GM23338 (cell line): ENCODE measurements around the gene STRBP.
A peak's percentile ranks its signal among the peaks of the same experiment; 100 is the strongest.

Experiments used
- CREB1 ChIP-seq: fragments of 250-450 bp; sonication (Bioruptor Pico); IDR thresholded peaks from 2 replicates; pipeline ENCODE4 v1.5.0; 2020; ENCODE audit warnings: low read depth, mild to moderate bottlenecking, moderate library complexity
- CTCF ChIP-seq, 2 experiments: fragments of 200-600 bp in 1 of 2; sonication (generic) in 1 of 2; conservative IDR thresholded peaks; 2 replicates each; pipeline versions ENCODE4 v1.5.1 to v1.6.1; 2016 to 2017; ENCODE audit warnings: antibody characterized with exemption in 2 of 2, low read depth in 2 of 2, mild to moderate bottlenecking in 2 of 2, moderate library complexity in 1 of 2
- ETS1 ChIP-seq: IDR thresholded peaks from 2 replicates; pipeline ENCODE4 v1.6.1; 2016; ENCODE audit warnings: antibody characterized with exemption
- EZH2 ChIP-seq: fragments of 200-600 bp; sonication (generic); IDR thresholded peaks from one replicate; pipeline ENCODE4 v1.8.0; 2017; ENCODE audit warnings: antibody characterized with exemption, mild to moderate bottlenecking, low read depth; ENCODE audit not compliant: unreplicated experiment
- EZH2phosphoT487 ChIP-seq: fragments of 200-600 bp; sonication (generic); IDR thresholded peaks from one replicate; pipeline ENCODE4 v1.8.1; 2018; ENCODE audit warnings: antibody characterized with exemption; ENCODE audit not compliant: unreplicated experiment
- JUNB ChIP-seq: IDR thresholded peaks from one replicate; pipeline ENCODE4 v1.6.1; 2016; ENCODE audit warnings: antibody characterized with exemption; ENCODE audit not compliant: unreplicated experiment
- NANOG ChIP-seq: IDR thresholded peaks from 2 replicates; pipeline ENCODE4 v1.6.1; 2016; ENCODE audit warnings: antibody characterized with exemption, borderline replicate concordance
- POLR2AphosphoS5 ChIP-seq: IDR thresholded peaks from 2 replicates; pipeline ENCODE4 v1.6.1; 2016; ENCODE audit warnings: antibody characterized with exemption, low read depth
- REST ChIP-seq: IDR thresholded peaks from one replicate; pipeline ENCODE4 v1.6.1; 2018; ENCODE audit warnings: antibody characterized with exemption; ENCODE audit not compliant: unreplicated experiment
- STAT1 ChIP-seq: IDR thresholded peaks from one replicate; pipeline ENCODE4 v1.6.1; 2016; ENCODE audit warnings: antibody characterized with exemption; ENCODE audit not compliant: unreplicated experiment
- ZNF114 ChIP-seq: fragments of 250-450 bp; sonication (Bioruptor Pico); IDR thresholded peaks from 2 replicates; pipeline ENCODE4 v1.5.0; 2020; ENCODE audit warnings: mild to moderate bottlenecking, moderate library complexity
- ZNF331 ChIP-seq: fragments of 250-450 bp; sonication (Bioruptor Pico); IDR thresholded peaks from 2 replicates; pipeline ENCODE4 v1.5.0; 2020; ENCODE audit warnings: low read depth, mild to moderate bottlenecking, moderate library complexity
- ZNF462 ChIP-seq: fragments of 250-450 bp; sonication (Bioruptor Pico); IDR thresholded peaks from 2 replicates; pipeline ENCODE4 v1.5.0; 2020; ENCODE audit warnings: mild to moderate bottlenecking, moderate library complexity

- peak; percentile 67 to 79 for TF ChIP-seq CTCF (conservative IDR thresholded peaks at IDR 0.05; ENCODE audit: low read depth in 2 of 2)
- no peak for TF ChIP-seq EZH2
- TF ChIP-seq REST = no peak
- TF ChIP-seq POLR2AphosphoS5 = no peak
- no peak for TF ChIP-seq ETS1
- no peak for TF ChIP-seq EZH2phosphoT487
- TF ChIP-seq CREB1 = no peak
- TF ChIP-seq ZNF331 (CRISPR knock-in tag) = no peak
- no peak for TF ChIP-seq JUNB
- no peak for TF ChIP-seq ZNF114 (CRISPR knock-in tag)
- no peak for TF ChIP-seq STAT1
- no peak for TF ChIP-seq ZNF462 (CRISPR knock-in tag)
- TF ChIP-seq NANOG = no peak
Measured at GRCh38 chr9:123081824-123082223, 186.6 kb downstream of the STRBP start.
